Glomerular visceral epithelial cell (primary cell): ENCODE measurements around the gene TSFM.
A peak's percentile ranks its signal among the peaks of the same experiment; 100 is the strongest.

Source experiments
- DNase-seq: peaks from one replicate; pipeline ENCODE4 v3.0.0-alpha.2; 2016; ENCODE audit errors: extremely low spot score

Gene TSFM

GRCh38 chr12:57780284-57780897 lies 2.2 kb upstream of the TSFM start:
- no peak for DNase-seq

- no peak for DNase-seq
Measured at GRCh38 chr12:57781244-57781643, 1.3 kb upstream of the TSFM start.

- DNase-seq: no peak
Measured at GRCh38 chr12:57781801-57782200, 786 bp upstream of the TSFM start.

GRCh38 chr12:57782243-57782607 lies 362 bp upstream of the TSFM start:
- DNase-seq: no peak

GRCh38 chr12:57783466-57783801 lies 847 bp downstream of the TSFM start:
- DNase-seq: no peak

- no peak for DNase-seq
Measured at GRCh38 chr12:57783861-57784260, 1.3 kb downstream of the TSFM start.

DNA sequence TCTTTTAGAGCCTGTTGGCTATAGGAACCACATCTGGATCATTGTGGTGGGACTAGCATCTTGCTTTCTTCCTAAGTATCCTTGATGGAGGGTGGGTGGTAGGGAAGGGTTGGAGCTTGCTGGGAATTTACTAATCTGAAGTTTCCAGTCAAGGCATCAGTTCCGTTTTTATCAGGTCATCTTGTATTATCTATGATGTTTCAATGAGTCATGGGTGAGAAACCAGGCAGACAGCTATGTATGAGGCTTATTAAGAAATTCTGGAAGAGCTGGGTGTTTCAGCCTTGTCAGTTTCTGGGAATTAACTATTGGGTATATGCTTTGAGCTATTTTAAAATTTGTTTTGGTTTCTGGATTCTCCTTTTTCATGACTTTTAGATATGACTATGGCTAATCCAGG lies 11.3 kb downstream of the TSFM start:
- no peak for DNase-seq

DNA sequence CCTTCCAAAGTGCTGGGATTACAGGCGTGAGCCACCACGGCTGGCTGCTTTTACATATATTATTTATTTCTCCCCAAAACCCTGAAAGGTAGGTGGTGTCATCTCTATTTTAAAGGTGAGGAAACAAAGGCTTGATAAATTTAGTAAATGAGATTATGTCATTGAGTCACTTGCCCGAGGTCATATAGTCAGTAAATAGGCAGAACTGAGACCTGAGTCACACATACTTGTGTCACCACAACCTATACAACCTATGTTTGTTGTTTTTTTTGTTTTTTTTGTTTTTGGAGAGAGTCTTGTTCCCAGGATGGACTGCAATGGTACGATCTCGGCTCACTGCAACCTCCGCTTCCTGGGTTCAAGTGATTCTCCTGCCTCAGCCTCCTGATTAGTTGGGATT lies 12.8 kb downstream of the TSFM start:
- no peak for DNase-seq

DNA sequence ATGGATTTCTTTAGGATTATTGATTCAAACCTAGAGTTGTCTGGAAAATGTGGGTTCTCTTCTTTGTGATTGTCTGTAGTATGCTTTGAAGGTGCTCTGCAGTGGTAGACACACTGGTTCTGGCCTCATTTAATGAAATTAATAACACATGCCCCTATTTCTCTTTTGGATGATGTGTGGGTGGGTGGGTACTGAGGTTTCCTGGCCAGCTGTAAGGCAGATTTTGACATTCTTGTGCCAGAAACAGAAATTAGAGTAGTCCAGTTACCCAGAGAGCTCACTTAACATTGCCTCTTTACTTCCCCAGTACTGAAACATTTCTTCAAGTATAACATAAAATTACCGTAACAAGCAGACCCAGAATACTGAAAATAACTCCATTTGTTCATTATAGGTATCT lies 14.4 kb downstream of the TSFM start:
- no peak for DNase-seq

DNA sequence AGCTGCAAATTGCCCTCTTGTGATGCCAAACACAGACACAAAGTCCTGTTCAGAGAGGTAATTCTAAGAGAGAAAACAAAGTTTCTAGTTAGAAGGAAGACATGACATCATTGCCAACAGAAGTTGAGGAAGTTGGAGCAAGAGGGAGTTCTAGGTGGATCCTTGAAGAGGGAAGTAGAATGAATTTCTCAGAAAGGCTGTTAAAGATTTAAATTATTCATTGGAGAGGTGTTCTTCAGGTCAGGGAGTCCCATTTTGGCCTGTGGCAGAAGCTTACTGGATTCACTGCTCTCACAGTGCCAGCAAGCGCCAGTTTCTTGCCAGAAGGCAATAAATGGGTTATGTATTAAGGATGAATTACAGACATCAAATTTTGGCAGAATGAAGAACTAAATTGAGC lies 15.3 kb downstream of the TSFM start:
- no peak for DNase-seq

- DNase-seq: no peak
Measured at GRCh38 chr12:57800965-57801364, 18.4 kb downstream of the TSFM start.

DNA sequence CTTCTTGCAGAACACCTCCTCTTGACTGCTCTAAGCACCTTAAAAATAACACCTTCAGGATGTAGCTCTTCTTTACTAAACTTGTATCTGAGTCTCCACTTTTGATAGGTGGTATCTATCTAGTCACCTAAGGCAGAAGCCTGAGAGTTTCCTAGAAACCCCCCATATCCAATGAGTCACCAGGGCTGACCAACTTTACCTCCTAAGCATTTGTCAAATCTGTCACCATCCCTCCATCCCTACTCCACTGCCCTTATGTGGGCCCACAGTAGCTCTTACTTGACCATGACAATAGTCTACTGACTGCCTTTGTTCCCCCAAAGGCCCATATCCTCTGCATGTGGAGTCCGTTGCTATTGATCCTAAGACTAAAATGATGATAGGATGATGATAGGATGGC lies 20.0 kb downstream of the TSFM start:
- no peak for DNase-seq

DNA sequence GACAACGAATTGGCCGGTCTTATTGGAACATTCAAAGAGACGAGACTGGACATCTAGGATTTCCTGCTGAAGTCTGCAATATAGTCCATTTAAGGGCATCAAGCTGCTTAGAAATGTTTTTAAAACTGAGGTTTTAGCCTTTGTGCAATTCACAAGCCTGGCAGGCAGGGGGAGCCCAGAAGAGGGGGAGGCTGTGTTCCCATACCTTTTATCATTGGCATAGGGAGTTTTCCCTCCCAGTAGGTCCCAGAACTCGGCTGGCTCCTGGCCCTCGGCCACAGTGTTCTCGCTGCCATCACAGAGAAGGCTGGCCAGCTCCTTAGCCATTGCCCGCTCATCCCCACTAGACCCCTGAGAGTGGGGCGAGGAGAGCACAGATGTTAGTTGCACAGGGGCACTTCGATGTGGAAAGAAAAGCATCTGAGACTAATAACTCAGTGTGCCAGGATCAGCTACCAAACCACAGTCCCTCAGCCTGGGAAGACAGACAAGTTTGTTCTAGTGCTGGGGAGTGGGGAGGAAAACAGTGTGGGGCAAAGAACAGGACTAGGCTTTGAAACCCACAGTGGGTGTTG lies 20.8 kb downstream of the TSFM start:
- DNase-seq: peak; percentile 41

- no peak for DNase-seq
Measured at GRCh38 chr12:57806677-57807076, 24.1 kb downstream of the TSFM start.

- DNase-seq: no peak
Measured at GRCh38 chr12:57807285-57807684, 24.7 kb downstream of the TSFM start.

GRCh38 chr12:57808351-57808750 lies 25.8 kb downstream of the TSFM start:
- no peak for DNase-seq

DNA sequence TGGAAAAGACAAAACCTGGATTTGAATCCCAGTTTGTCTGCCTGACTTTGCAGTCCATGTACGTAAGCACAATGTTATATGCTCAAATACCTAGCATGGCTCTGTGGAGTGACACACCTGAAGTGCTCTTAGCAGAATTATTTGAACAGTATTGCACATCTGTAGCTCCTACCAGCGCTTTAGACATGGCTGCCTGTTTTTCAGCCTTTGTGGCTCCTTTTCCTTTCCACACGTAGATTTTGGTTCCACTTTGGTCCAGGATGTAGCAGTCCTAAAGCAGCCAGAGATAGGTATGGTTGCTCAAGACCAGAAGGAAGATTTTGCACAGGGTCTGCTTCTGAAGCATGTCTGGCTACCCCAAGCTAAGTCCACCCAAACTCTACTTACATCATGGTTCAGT lies 26.8 kb downstream of the TSFM start:
- DNase-seq: no peak

DNA sequence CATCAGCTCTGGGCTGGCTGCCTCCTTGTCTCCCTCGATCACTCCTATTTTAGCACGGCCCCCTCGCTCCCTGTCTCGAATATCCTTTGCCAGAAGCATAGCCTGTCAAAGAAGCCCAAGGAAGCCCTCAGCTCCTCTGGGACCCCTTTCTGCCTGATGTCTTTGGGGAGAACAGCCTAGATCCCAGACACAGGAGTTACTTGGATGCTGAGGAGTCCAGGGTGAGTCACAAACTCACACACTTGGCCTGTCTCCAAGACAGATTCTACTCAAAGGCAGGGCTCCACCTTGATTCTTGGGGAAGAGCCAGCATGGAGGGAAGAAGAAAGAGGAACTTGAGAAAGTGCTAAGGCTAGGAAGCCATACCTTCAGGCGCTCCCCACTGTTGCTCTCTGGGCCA lies 27.9 kb downstream of the TSFM start:
- DNase-seq: peak; percentile 73

- DNase-seq: no peak
Measured at GRCh38 chr12:57811028-57811755, 28.6 kb downstream of the TSFM start.

DNA sequence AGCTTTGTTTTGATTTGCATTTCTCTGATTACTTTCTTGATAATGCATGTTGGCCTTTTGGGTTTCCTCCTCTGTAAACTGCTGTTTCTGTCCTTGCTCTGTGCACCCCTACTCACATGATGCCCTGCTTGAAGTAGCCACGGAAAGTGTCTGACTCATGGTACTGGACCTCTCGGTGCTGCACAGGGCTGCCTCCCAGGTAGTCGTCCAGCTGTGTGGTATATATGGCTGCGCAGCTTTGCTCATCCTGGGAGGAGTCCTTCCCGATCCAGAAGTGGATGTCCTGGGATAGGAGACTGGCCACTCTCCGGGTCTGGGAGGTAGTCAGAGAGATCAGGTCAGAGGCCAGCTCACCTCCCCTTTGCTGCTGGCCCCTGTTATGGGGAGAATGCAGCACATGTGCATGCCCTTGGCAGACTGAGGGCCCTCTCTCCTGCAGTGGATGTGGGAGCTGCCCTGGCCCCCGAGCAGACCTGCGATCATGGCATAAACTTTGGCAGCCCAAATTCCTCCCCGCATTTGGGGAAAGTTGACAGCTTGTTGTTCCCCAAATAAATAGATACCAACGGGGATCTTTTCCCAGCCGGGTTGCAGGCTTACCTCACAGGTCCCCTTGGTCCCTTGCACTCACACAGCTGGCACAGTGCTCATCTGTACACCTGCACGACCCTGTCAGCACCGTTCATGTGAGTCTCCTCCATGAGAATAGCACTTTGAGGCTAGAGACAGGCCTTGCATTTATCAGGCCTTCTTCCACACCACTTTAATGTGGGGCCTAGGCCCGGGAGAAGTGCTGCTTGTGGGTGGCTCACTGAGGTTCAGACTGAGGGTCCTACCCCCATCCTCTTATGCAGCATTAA lies 30.8 kb downstream of the TSFM start:
- DNase-seq: peak; percentile 32

DNA sequence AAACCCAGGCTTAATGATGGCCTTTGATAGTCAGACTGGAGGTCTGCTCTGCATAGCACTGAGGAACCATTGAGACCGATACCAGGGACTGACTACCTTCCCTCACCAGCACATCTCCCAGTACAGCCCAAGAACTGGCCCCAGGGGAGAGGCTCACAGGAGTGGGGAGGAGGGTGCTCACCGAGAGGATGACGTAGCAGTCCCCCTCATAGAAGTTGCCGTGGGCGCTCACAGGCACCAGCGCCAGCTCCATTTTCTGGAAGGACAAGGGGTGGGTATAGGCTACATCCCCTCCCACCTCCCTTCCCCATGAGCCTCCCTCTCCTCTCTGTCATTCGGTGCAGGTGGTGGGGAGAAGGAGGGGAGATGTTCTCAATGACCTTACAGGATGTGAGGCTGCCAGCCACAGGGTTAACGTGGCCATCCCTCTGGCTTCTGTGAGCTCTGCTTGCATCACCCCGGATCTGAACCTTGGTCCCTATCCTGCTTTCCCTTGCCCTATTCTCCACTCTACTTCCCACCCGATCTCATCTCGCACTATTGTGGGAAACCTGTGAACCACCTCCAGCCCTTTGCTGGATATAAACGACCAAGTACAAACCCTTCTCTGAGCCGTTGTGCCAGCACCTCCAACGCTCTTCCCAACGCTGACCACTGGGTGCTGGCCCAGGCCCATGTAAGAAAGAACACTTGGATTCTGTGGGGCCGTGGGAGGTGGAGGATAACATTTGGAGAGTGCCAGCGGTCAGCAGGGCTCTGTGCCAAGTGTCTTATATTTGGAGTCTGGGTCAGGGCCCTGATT lies 31.6 kb downstream of the TSFM start:
- no peak for DNase-seq
